Keratinocyte (primary cell): ENCODE measurements around the gene DNM1. TPM values are rescaled to one million over a fixed set of nuclear protein-coding genes. Genes with fewer than 3 reads are reported as not detected.

Experiments
- DNase-seq: peaks from one replicate; pipeline ENCODE4 v3.0.0-alpha.2; 2011; ENCODE audit warnings: low read depth, missing footprints, low spot score
- FAIRE-seq: peaks from 2 replicates; lab custom pipeline; 2011; peaks lifted over from hg19 to GRCh38; lab: Jason Lieb, UNC
- H2AFZ ChIP-seq: 2 replicates; pipeline ENCODE4 v1.6.0; 2012; ENCODE audit warnings: low read length, control low read depth, inconsistent platforms; ENCODE audit not compliant: control insufficient read depth
- H3K27ac ChIP-seq: 2 replicates; pipeline ENCODE4 v1.5.1; 2011; ENCODE audit warnings: low read length; ENCODE audit not compliant: control insufficient read depth, insufficient read depth
- H3K27me3 ChIP-seq: 3 replicates; pipeline ENCODE4 v1.6.0; 2011; ENCODE audit warnings: low read length; ENCODE audit not compliant: control insufficient read depth, insufficient read depth; ENCODE audit errors: extremely low read depth
- H3K36me3 ChIP-seq, 2 experiments: 2 replicates in 1 of 2; 3 replicates in 1 of 2; pipeline ENCODE4 v1.5.1; 2011; ENCODE audit warnings: low read length in 2 of 2, mild to moderate bottlenecking in 1 of 2; ENCODE audit not compliant: control insufficient read depth in 2 of 2, insufficient read depth in 2 of 2; ENCODE audit errors: extremely low read depth in 1 of 2
- H3K4me1 ChIP-seq: 3 replicates; pipeline ENCODE4 v1.5.1; 2011; ENCODE audit warnings: low read length; ENCODE audit not compliant: control insufficient read depth, insufficient read depth; ENCODE audit errors: extremely low read depth
- H3K4me2 ChIP-seq: 3 replicates; pipeline ENCODE4 v1.6.0; 2011; ENCODE audit warnings: low read depth, low read length; ENCODE audit not compliant: control insufficient read depth, insufficient read depth; ENCODE audit errors: extremely low read depth
- H3K4me3 ChIP-seq, 3 experiments: fragments of 200-600 bp in 1 of 3; sonication (generic) in 1 of 3; 2 replicates in 2 of 3; 3 replicates in 1 of 3; pipeline ENCODE4 v1.5.1; 2011 to 2016; ENCODE audit warnings: low read length in 3 of 3, mild to moderate bottlenecking in 3 of 3, control low read depth in 2 of 3, inconsistent platforms in 1 of 3, low read depth in 1 of 3, mixed read lengths in 1 of 3, mixed run types in 1 of 3, moderate library complexity in 1 of 3; ENCODE audit not compliant: control insufficient read depth in 2 of 3, insufficient read depth in 2 of 3; ENCODE audit errors: extremely low read depth in 1 of 3
- H3K79me2 ChIP-seq: 2 replicates; pipeline ENCODE4 v1.6.0; 2012; ENCODE audit warnings: low read length; ENCODE audit not compliant: control insufficient read depth, insufficient read depth
- H3K9ac ChIP-seq: 3 replicates; pipeline ENCODE4 v1.6.0; 2011; ENCODE audit warnings: low read length; ENCODE audit not compliant: control insufficient read depth, insufficient read depth; ENCODE audit errors: extremely low read depth
- H3K9me1 ChIP-seq: 3 replicates; pipeline ENCODE4 v1.6.0; 2011; ENCODE audit warnings: low read length; ENCODE audit not compliant: control insufficient read depth, insufficient read depth; ENCODE audit errors: extremely low read depth
- H3K9me3 ChIP-seq: 2 replicates; pipeline ENCODE4 v1.5.1; 2012; ENCODE audit warnings: low read depth, low read length; ENCODE audit not compliant: control insufficient read depth
- H4K20me1 ChIP-seq: 3 replicates; pipeline ENCODE4 v1.6.0; 2011; ENCODE audit warnings: low read length; ENCODE audit not compliant: control insufficient read depth, insufficient read depth; ENCODE audit errors: extremely low read depth
- CTCF ChIP-seq, 3 experiments: IDR thresholded peaks in 1 of 3; conservative IDR thresholded peaks in 1 of 3; optimal IDR thresholded peaks in 1 of 3; 2 replicates in 2 of 3; 3 replicates in 1 of 3; pipeline versions ENCODE3 to v1.5.1; 2011; ENCODE audit warnings: low read length in 3 of 3, mild to moderate bottlenecking in 3 of 3, moderate library complexity in 2 of 3, control low read depth in 1 of 3, inconsistent platforms in 1 of 3; ENCODE audit not compliant: insufficient read depth in 2 of 3; ENCODE audit errors: extremely low read depth in 1 of 3
- EZH2 ChIP-seq: IDR thresholded peaks from one replicate; pipeline ENCODE4 v1.6.1; 2012; ENCODE audit warnings: inconsistent platforms, mild to moderate bottlenecking, low read length, moderate library complexity
- dilution Hi-C: fragments of 300-500 bp; cut with MboI; formaldehyde crosslinking; loops from one replicate; pipeline ENCODE4 v1.7.0; 2020; ENCODE audit warnings: low sequenced_read_pairs; ENCODE audit not compliant: extremely low pct_ligation_motif_present
- polyA plus RNA-seq, 5 experiments: library from polyadenylated mRNA; depleted of rRNA in 3 of 5; stranded (reverse) in 3 of 5; stranded (forward) in 1 of 5; unstranded in 1 of 5; fragments of >200 nt; gene quantifications; 1 replicate in 1 of 5; 2 replicates in 3 of 5; 3 replicates in 1 of 5; pipeline versions ENCODE4 v1.2.1 to v1.2.3, GENCODE V29; 2011 to 2012; ENCODE audit warnings: missing spikeins in 2 of 5, low read depth in 1 of 5, low replicate concordance in 1 of 5

The DNM1 gene
- polyA plus RNA-seq, 1 donor (not counting 4 experiments of a cell fraction or from before 2014, with no cell fraction given) = 0.25 TPM

GRCh38 chr9:128203707-128204551, 750 bp downstream of the DNM1 start:
- no peaks in the 10 kb centered on the region for H3K79me2 ChIP-seq
- H3K4me2 ChIP-seq = peak overlapping the region; percentile 78
- FAIRE-seq (no peak), DNase-seq (no peak)
- H3K4me1 ChIP-seq = peaks cover 7% of the 10 kb centered on the region
- H3K9me3 ChIP-seq = no peaks in the 10 kb centered on the region
- H2AFZ ChIP-seq = peak overlapping the region; percentile 19
- dilution Hi-C loops = no loop called here
- no peaks in the 10 kb centered on the region for H4K20me1 ChIP-seq
- H3K36me3 ChIP-seq = no peaks in the 10 kb centered on the region
- peaks cover 17% of the 10 kb centered on the region for H3K27me3 ChIP-seq
- peak overlapping the region; percentile 34 to 62 (median 56) for H3K4me3 ChIP-seq
- H3K27ac ChIP-seq = no peak overlapping the region
- TF ChIP-seq CTCF (optimal IDR thresholded peaks at IDR 0.05 in 1 of 3, IDR thresholded peaks at IDR 0.05 in 1 of 3, conservative IDR thresholded peaks at IDR 0.05 in 1 of 3; ENCODE audit: extremely low read depth in 1 of 3, insufficient read depth in 2 of 3, low read length in 3 of 3) (peak in 1 of 3 experiments; percentile 2), EZH2 (peak; percentile 78)
- no peaks in the 10 kb centered on the region for H3K9me1 ChIP-seq
- peak overlapping the region; percentile 15 for H3K9ac ChIP-seq

- TF ChIP-seq CTCF (optimal IDR thresholded peaks at IDR 0.05 in 1 of 3, IDR thresholded peaks at IDR 0.05 in 1 of 3, conservative IDR thresholded peaks at IDR 0.05 in 1 of 3; ENCODE audit: extremely low read depth in 1 of 3, insufficient read depth in 2 of 3, low read length in 3 of 3) = no peak
- no peak for TF ChIP-seq EZH2
- H3K9me3 ChIP-seq = no peaks in the 10 kb centered on the region
- H3K9me1 ChIP-seq = no peaks in the 10 kb centered on the region
- dilution Hi-C loops = no loop called here
- DNase-seq (no peak), FAIRE-seq (no peak)
- H3K4me2 ChIP-seq = no peak overlapping the region
- no peak overlapping the region for H3K27ac ChIP-seq
- no peaks in the 10 kb centered on the region for H3K36me3 ChIP-seq
- no peak overlapping the region for H3K4me3 ChIP-seq
- no peak overlapping the region for H2AFZ ChIP-seq
- H4K20me1 ChIP-seq = no peaks in the 10 kb centered on the region
- no peak overlapping the region for H3K9ac ChIP-seq
- peaks cover 7% of the 10 kb centered on the region for H3K4me1 ChIP-seq
- H3K27me3 ChIP-seq = peaks cover 20% of the 10 kb centered on the region
- no peaks in the 10 kb centered on the region for H3K79me2 ChIP-seq
Observed at GRCh38 chr9:128204858-128205257, 1.7 kb downstream of the DNM1 start.
